NCI-H748 treated with DMSO at 0.1 percent for 48 hours (cell line): Measurements from ENCODE around the gene CA10.

Experiments used
- DNase-seq: peaks from one replicate; lab custom pipeline; 2025; lab: John Stamatoyannopoulos, UW

Gene CA10

GRCh38 chr17:51645056-51645455 is 513.5 kb downstream of the CA10 start:
- no peak for DNase-seq

DNA sequence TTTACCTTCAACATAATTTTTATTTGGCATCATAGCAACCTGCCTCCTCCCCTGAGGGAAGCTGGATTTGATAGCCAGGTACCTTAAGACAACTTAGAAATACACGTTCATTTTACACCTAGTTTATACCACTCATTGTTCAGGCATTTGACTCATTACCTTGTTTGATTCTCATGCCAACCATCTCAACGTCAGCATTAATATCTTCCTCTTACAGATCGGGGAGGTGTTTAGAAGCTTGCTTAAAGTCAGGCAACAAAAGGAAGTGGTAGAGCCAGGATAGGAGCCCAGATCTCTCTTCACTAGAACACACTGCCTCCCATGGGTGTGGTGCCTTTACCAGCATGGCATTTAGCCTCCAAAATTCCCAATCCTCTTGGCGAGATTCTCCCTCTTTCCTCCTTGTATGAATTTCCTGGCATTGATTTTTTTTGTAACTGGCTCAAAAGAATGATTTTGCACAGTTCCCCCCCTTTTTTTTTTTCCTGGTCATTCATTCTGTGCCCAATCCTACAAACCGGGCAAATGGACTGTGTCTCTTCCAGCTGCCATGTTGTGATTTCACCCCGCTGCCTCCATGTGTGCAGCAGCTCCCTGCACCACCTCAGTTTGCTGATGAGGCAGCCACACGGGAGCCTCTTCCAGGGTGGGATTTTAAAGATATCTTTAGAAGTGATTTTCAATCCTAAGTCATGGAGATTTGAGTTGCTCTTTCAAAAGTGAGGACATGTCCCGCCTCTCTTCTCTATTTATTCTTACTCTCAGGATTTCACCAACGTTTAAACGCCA is 514.6 kb downstream of the CA10 start:
- no peak for DNase-seq

DNA sequence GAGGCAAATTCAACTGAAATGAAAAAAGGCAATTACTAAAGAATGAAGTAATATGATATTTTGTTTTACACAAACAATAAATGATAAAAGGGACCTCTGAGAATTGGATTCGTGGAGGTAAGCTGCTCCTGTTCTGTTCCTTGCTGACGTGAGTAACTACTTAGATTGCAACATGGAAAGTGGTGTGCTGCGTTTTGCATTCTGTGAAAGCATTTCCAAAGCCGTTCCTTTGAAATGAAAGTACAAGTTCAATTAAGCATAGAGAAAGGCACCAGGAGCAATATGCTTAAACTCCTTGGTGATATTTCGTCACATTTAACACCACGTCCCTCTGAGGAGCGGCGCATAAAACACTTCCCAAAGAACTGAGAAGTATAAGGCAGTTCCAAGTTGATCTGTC is 516.5 kb downstream of the CA10 start:
- DNase-seq, result no peak

GRCh38 chr17:51640108-51640622 is 518.3 kb downstream of the CA10 start:
- DNase-seq, result peak; percentile 40

DNA sequence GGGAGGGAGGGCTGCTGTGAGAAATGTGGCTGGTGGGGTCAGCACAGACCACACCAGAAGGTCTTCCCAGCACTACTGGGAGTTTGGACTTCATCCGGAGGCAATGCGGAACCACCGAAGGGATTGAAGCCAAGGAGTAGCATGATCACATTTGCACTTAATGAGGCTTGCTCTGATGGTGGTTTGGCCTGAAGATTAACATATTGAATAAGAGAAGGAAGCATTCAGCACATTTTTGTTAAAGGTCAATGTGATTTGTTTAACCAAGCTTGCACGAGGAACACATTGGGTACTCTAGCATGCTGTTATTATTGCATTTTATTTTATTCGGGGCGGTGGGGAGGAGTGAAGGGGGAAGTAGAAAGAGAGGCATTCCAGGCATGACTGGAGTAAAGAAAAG is 519.5 kb downstream of the CA10 start:
- DNase-seq, result no peak

DNA sequence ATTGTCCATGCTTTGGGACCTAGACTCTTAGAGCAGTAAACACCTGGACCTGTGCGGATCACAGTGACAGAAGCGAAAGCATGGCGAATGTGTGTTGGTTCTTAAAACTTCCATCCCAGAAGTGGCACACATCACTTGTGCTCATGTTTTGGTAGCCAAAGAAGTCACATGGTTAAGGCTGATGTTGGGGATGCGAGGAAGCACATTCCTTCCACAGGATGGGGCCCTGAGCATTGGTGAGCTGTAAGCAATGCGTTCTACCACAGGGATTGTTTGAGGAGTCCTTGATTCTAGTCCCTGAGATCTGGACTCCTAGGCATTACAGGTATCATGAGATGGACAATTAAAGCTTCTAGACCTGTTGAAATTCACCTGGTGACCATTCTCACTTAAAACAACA is 522.2 kb downstream of the CA10 start:
- no peak for DNase-seq

DNA sequence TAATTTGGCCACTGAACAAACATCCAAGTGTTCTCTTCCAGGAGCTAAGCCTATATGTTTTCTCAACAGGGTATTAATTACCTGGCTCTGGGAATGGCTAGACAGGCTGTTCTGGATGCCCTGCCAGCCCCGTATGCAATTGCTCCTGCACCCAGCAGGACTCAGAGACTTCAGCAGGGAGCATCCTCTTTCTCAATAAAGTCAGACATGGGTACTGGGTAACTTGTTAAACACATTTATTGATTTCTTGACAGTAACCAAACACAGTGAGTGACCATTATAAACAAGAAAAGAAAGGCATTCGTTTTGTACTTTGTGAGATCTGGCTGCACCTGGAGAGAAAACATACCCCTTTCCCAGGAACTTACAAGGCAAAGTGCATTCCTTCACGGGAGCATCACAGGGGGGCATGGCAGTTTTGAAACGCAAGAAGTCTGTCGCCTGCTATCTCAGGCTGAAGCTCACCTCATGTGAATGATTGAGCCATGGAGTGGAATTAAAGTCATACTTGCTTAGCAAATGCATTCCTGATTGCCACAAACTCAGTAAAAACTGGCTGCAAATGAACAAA is 528.3 kb downstream of the CA10 start:
- no peak for DNase-seq

DNA sequence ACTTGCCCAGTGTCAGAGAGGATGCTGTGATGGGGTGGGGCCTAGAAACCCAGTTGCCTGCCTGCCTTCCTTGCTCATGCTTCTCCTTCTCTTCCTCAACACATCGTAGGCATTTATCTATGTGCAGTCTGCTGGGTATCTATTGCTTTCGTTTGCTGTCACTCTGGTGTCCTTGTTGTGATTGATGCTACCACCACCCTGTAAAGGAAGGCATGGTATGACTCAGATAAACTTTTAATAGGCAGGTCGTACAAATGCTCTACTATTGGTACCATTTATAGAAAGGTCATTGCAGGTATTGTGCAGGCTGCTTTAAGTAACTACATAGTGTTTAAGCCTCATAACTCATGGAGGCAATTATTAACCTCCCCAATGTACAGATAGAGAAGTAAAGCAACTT is 529.3 kb downstream of the CA10 start:
- no peak for DNase-seq

DNA sequence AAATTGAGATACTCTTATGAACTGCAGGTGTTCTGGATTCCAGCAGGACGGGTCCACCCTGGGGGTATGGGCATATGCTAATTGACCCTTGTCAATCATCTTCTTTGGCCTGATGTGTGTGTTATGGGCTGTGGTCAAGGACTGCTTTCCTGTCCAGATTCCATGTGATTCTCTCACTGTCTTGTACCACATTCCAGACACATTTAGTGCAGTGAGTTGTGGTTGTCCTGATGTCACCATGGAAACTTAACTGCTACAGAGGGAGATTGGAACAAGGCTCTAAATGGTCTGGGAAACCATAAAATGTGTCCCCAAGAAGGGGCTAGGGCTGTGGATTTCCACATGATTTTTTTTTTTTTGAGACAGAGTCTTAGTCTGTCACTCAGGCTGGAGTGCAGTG is 530.7 kb downstream of the CA10 start:
- DNase-seq, result no peak

DNA sequence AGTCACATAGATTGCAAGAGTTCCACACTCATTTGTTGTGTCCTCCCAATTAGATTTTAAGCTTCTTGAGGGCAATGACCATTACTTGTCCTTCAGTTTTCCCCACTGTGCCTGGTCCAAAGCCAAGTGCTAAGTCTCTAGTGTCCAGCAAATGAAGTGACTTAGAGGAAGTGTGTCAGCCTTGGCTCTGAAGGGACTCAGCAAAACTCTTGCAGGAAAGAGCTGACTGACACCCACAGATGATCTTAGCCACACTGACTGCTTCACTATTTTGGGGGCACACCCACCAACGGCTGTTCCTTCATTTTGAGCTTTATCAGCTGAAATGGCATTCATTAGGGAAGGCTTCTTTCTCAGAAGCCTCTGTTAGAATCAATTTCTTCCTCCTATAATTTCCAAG is 540.0 kb downstream of the CA10 start:
- no peak for DNase-seq

DNA sequence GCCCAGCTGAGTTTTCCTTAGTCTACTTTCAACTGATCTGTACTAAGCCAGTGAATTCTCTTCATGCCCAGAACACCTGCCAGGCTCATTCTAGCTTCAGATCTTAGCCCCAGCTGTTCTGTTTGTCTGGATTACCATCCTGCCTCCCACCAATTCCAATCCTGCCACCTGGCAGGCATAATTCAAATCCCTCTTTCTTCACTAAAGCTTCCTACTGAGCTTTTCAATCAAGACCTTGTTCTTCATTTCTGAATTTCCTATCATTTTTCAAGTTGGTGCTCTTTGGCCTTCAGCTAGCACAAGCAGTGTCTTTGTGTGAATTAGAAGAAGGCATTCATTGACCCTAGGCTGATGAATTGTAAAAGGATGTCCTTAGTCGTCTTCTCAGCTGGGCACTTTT is 540.5 kb downstream of the CA10 start:
- DNase-seq, result no peak

GRCh38 chr17:51613255-51613654 is 545.3 kb downstream of the CA10 start:
- DNase-seq, result no peak

- DNase-seq, result no peak
Observed at GRCh38 chr17:51612692-51613091, 545.8 kb downstream of the CA10 start.

GRCh38 chr17:51611585-51611984 is 546.9 kb downstream of the CA10 start:
- DNase-seq, result no peak

GRCh38 chr17:51610834-51611233 is 547.7 kb downstream of the CA10 start:
- no peak for DNase-seq

GRCh38 chr17:51610155-51610554 is 548.4 kb downstream of the CA10 start:
- DNase-seq, result no peak

DNA sequence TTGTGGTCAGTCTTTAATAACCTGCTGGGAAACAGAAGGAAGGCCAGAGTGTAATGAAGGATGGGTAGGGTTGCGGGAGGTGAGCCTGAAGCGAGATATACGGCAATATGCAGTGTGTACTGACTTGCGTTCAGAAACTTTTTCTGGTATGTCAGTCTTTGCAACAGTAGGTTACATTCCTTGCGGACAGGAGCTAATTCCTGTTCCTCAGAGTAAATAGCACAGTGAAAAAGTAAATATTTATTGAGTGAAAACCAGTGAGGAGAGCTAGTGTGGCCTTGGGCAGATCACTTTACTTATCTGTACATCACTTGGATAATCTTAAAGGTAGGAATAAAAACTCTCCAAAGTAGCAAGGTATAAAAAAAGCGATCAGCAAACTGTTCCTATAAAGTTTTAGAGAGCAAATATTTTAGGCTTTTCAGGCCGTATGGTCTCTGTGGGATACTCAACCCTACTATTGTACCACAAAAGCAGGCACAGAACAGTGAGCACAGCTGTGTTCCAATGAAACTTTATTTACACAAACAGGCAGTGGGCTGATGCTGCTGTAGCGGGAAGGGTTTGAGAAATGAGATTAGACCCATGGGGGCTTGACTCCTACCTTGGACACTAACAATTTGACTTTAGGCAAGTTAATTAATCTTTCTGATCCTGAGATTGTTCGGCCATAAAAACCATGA is 550.1 kb downstream of the CA10 start:
- DNase-seq, result no peak

GRCh38 chr17:51607512-51607911 is 551.0 kb downstream of the CA10 start:
- no peak for DNase-seq

GRCh38 chr17:51604299-51605020 is 554.1 kb downstream of the CA10 start:
- no peak for DNase-seq

- no peak for DNase-seq
Observed at GRCh38 chr17:51601622-51602261, 556.8 kb downstream of the CA10 start.

DNA sequence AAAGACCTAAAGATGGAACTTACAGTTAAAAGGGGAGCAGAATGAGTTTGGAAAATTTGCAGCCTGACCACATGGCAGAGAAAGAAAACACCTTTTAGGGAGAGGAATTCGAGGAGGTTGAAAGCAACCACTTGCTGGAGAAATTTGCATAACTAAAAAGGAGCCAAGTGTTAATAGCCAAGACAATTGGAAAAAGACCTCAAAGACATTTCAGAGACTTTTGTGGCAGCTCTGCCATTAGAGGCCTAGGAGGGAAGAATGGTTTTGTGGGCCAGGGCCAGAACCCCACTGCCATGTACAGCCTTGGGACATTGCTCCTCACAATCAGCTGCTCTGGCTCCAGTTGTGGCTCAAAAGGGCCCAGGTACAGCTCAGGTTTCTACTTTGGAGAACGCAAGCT is 559.7 kb downstream of the CA10 start:
- no peak for DNase-seq

- DNase-seq, result no peak
Observed at GRCh38 chr17:51597345-51597744, 561.2 kb downstream of the CA10 start.
